SK-MEL-5 (cell line): ENCODE measurements around the gene SLC6A2. TPM values are rescaled to one million over a fixed set of nuclear protein-coding genes. Genes with fewer than 3 reads are reported as not detected.

Experiments
- DNase-seq: peaks from one replicate; pipeline ENCODE4 v3.0.0-alpha.2; 2016; ENCODE audit warnings: low read depth, low spot score
- in situ Hi-C: cut with HindIII; loops from 2 replicates; pipeline ENCODE4 v1.10.0; 2016; ENCODE audit warnings: low sequenced_read_pairs, high pct_unique_total_duplicates, low pct_unique_long_range_greater_than_20kb
- total RNA-seq: library from RNA; depleted of rRNA; stranded (reverse); fragments of >200 nt; shearing (Covaris generic); gene quantifications from 2 replicates; pipeline ENCODE4 v1.2.3, GENCODE V29; 2014

SLC6A2 gene
- total RNA-seq, 1 experiment from 2014 or later, result not detected

DNA sequence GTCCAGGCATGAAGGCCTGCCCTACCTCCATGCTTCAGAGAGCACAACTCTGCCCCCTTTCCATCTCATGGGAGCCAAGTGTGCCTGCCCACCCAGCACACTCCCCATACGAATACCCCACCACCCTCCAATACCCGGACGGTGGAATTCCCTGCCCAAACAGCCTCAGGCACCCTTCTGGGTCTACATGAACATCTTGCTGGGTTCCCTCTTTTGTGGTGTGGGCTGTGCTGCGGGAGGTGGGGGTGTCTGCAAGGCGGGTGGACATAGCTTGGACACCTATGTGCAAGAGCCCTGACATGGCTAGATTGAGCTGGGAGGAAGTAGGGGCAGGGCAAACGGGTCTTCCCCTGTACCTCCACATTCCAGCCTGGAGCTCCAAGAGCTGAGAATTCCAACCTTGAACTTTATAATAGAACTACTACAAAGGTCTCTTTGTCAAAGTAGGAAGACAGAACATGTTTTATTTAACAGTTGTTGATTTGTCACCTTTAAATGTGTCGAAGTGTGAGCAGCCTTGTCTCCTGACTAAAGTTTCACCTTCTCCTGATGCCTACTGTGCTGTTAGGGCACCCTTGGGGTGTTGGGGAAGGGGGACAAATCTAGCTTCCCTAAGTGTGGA is 9.1 kb downstream of the SLC6A2 start:
- no peak for DNase-seq
- in situ Hi-C loops, result no loop called here

- in situ Hi-C loops, result no loop called here
Measured at GRCh38 chr16:55665511-55665910, 9.7 kb downstream of the SLC6A2 start.

GRCh38 chr16:55666012-55666411 is 10.2 kb downstream of the SLC6A2 start:
- in situ Hi-C loops, result no loop called here

More at GRCh38 chr16:55665511-55665910, 9.7 kb downstream of the SLC6A2 start:
- no peak for DNase-seq

DNA sequence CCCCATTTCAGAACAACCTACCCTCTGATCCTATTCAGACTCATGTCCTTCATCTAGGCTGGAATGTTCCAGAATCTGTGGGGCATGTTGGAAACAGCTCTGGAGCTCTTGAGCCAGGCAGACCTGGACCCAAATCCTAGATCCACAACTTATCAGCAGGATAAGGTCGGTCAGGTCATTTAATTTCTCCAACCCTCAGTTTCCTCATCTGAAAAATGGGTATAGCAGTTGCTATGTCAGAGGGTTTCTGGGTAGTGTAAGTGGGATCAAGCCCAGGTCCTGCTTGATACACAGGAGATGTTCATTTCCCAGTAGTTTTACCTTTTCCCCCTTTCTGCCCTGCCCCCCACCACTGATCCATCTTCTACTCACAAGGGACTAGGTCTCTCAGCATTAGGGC is 12.0 kb downstream of the SLC6A2 start:
- in situ Hi-C loops, result no loop called here
- no peak for DNase-seq

More at GRCh38 chr16:55666012-55666411, 10.2 kb downstream of the SLC6A2 start:
- no peak for DNase-seq

- in situ Hi-C loops, result no loop called here
- no peak for DNase-seq
Measured at GRCh38 chr16:55668340-55669281, 12.8 kb downstream of the SLC6A2 start.

DNA sequence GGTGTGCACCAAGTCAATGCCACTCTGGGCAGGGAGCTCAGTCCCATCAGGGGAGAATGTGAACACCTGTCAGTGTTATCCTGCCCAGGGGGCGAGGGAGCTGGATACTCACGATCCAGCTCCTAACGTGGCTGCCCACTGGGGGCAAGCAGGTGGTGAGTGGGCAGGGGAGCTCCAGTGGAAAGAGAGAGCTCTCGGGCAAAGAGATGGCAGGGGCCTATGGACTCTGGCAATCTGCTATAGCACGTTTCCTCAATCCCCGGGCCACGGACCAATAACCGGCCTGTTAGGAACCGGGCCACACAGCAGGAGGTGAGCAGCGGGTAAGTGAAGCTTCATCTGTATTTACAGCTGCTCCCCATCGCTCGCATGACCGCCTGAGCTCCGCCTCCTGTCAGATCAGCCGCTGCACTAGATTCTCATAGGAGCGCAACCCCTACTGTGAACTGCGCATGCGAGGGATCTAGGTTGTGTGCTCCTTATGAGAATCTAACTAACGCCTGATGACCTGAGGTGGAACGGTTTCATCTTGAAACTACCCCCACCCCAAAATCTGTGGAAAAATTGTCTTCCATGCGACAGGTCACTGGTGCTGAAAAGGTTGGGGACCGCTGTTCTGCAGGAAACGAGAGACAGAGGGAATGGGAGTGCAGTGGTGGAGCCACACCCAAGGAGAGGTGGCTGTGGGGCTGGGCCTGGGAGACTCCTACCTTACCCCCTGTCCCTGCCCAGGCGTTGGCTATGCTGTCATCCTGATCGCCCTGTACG is 15.6 kb downstream of the SLC6A2 start:
- in situ Hi-C loops, result no loop called here
- DNase-seq, result no peak

DNA sequence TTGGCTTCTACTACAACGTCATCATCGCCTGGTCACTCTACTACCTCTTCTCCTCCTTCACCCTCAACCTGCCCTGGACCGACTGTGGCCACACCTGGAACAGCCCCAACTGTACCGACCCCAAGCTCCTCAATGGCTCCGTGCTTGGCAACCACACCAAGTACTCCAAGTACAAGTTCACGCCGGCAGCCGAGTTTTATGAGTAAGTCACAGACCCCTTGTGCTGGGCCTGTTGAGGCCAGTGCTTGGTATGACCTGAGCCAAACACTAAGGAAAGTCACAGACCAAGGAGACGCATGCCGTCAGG is 16.1 kb downstream of the SLC6A2 start:
- in situ Hi-C loops, result no loop called here
- DNase-seq, result no peak

GRCh38 chr16:55672471-55672870 is 16.7 kb downstream of the SLC6A2 start:
- in situ Hi-C loops, result no loop called here
- no peak for DNase-seq

DNA sequence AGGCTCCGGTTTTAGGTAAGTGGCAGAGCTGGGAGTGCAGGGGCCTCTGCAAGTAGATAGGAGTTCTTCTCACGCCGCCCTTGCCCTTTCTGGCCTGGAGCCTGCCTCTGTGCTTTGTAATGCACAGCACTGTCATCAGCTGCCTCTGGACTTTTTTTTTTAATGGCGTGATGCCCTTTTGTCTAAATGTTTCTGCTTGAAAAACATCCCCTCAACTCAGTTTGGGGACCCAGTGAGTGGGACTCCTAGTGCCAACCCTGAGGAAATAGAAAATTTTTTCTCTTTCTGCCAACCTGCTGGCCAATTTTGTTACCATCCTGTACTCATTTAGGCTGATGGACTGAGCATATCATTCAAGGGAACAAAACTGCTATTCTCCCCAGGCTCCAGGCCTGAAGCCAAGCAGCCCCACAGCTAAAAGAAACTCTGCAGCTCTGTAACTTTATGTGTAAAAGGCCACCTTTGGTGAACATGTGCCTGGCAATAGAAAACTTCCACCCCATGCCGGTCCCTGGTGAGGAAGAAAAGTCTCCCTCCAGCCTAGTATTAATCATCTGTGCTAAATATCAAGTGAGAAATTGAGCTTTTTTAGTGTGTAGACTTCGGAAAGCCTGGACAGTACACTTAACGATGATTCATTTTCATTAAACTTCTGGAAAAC is 22.5 kb downstream of the SLC6A2 start:
- in situ Hi-C loops, result no loop called here
- peak; percentile 24 for DNase-seq

- DNase-seq, result no peak
- in situ Hi-C loops, result no loop called here
Measured at GRCh38 chr16:55682086-55682485, 26.3 kb downstream of the SLC6A2 start.

DNA sequence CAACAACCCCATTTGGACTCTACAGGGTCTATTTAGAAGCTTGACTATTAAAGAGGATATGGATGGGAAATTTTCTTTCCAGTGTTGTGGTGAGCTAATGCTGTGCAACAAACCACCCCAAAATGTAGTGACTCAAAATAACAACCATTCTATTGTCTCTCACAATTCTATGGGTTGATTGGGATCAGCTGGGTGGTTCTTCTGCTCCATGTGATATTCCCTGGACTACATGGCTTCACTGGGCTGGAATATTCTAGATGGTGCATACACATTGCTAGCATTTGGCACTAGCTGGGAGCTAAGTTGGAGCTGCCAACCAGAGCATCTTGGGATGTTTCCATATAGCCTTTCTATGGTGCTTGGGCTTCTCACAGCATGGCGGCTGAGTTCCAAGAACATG is 30.2 kb downstream of the SLC6A2 start:
- no peak for DNase-seq
- in situ Hi-C loops, result no loop called here

DNA sequence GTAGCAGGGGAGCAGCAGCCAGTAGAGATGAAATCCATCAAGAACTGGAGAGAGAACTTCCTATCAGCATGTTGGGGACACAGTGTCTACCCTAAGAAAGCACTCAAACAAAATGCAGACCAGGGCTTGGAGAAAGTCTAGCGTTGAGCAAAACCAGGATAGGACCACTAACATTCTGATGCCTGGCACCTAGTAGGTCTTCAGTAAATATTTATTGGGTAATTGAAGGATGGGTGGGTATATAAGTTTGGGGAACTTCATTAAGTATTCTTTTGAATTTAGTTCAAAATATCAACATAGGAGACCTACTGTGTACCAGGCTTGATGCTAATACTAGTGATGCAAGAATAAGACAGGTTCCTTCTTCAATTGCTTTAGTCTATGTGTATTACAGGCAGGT is 30.9 kb downstream of the SLC6A2 start:
- no peak for DNase-seq
- in situ Hi-C loops, result no loop called here

DNA sequence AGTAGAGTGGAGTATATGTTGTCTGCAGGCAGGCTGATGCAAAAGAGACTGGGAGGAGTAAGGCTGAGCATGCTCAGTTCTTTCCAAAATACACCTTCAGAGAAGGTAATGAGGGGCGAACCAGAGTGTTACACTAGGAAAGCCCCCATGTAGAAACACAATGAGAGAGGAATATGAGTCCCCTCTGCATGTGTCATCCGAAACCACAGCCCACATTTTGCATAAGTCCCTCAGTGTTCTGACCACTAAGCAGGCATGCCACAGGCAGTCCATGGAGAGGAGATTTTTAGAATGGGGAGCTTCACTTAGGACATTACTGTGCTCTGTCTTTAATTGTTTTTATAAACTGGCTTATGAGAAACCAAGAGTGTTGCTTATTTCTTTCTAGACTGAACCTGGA is 32.0 kb downstream of the SLC6A2 start:
- in situ Hi-C loops, result no loop called here
- DNase-seq, result no peak

DNA sequence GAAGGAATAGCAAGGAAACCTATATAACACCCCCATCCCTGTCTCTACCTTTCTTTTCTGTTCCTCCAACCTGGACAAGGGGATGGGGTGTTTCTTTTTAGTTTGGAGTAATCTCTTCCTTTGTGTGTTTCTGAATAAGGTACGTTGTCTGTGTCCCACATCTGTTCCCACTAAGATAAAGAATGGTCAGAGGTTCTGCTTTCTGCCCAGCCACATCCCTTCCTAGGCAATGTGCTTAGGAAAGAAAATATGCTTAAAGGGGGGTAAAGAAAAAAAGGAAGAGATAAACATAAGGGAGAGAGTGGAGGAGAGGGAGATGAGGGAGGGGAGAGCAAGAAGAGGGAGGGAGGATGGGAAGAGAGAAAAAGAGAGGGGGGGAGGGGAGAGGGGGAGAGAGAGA is 35.1 kb downstream of the SLC6A2 start:
- in situ Hi-C loops, result no loop called here
- no peak for DNase-seq

DNA sequence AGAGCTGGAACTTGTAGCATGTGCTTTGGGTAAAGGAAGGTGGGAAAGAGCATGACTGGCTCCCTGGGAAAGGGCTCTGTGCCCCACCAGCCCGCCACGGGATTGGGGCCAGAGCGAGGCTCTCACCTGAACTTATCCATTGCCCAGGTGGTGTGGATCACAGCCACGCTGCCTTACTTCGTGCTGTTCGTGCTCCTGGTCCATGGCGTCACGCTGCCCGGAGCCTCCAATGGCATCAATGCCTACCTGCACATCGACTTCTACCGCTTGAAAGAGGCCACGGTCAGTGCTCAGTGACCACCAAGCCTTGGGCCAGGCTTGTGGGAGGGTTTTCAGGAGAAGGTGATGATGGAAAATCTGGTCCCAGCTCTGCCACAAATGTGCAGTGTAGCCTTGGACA is 36.0 kb downstream of the SLC6A2 start:
- no peak for DNase-seq
- in situ Hi-C loops, result no loop called here

GRCh38 chr16:55695595-55695994 is 39.8 kb downstream of the SLC6A2 start:
- no peak for DNase-seq
- in situ Hi-C loops, result no loop called here

GRCh38 chr16:55697867-55698266 is 42.1 kb downstream of the SLC6A2 start:
- in situ Hi-C loops, result no loop called here

GRCh38 chr16:55698331-55698730 is 42.5 kb downstream of the SLC6A2 start:
- no peak for DNase-seq
- in situ Hi-C loops, result no loop called here

More at GRCh38 chr16:55697867-55698266, 42.1 kb downstream of the SLC6A2 start:
- no peak for DNase-seq
